Chondrocyte (in vitro differentiated cells): ENCODE results near the gene DERA. TPM values are rescaled to one million over a fixed set of nuclear protein-coding genes. Genes with fewer than 3 reads are reported as not detected.

ENCODE experiments used
- DNase-seq: peaks from one replicate; pipeline ENCODE4 v3.0.0; 2021; ENCODE audit warnings: mixed read lengths, low spot score
- H3K27ac Mint-ChIP-seq: one replicate; pipeline ENCODE4 v1.8.0; 2021; ENCODE audit warnings: mild to moderate bottlenecking, moderate library complexity, mixed read lengths; ENCODE audit not compliant: unreplicated experiment
- H3K27me3 Mint-ChIP-seq: 2 replicates; pipeline ENCODE4 v1.8.0; 2021; ENCODE audit warnings: low read depth, mixed read lengths
- H3K36me3 Mint-ChIP-seq: 2 replicates; pipeline ENCODE4 v1.8.0; 2021; ENCODE audit warnings: low read depth, mixed read lengths
- H3K4me1 Mint-ChIP-seq: 2 replicates; pipeline ENCODE4 v1.8.0; 2021; ENCODE audit warnings: low read depth, mild to moderate bottlenecking, mixed read lengths
- H3K4me3 Mint-ChIP-seq: one replicate; pipeline ENCODE4 v1.8.0; 2021; ENCODE audit warnings: mild to moderate bottlenecking, moderate library complexity, mixed read lengths; ENCODE audit not compliant: unreplicated experiment
- H3K9me3 Mint-ChIP-seq: 2 replicates; pipeline ENCODE4 v1.8.0; 2021; ENCODE audit warnings: low read depth, mixed read lengths
- CTCF ChIP-seq: fragments of 200-600 bp; sonication (generic); IDR thresholded peaks from 2 replicates; pipeline ENCODE4 v1.5.0; 2021; ENCODE audit warnings: antibody characterized with exemption, mild to moderate bottlenecking, moderate library complexity
- total RNA-seq: library from RNA; stranded (reverse); gene quantifications from 3 replicates; pipeline ENCODE4 v1.2.1, GENCODE V29; 2021

DERA gene
- total RNA-seq, 1 donor from 2014 or later = 15.5 TPM

- Mint-ChIP-seq H3K4me3 (no peak overlapping the region), H3K36me3 (peaks cover under 1% of the 10 kb centered on the region), H3K27ac (peak overlapping the region; percentile 34), H3K27me3 (no peaks in the 10 kb centered on the region), H3K4me1 (peaks cover 22% of the 10 kb centered on the region), H3K9me3 (peaks cover under 1% of the 10 kb centered on the region)
- TF ChIP-seq CTCF = peak; percentile 57
- no peak for DNase-seq
These were observed 85.1 kb downstream of the DERA start for GRCh38 chr12:15996254-15996653.

- no peaks in the 10 kb centered on the region for H3K9me3 Mint-ChIP-seq
- H3K27me3 Mint-ChIP-seq = no peaks in the 10 kb centered on the region
- peaks cover 22% of the 10 kb centered on the region for H3K4me1 Mint-ChIP-seq
- DNase-seq = no peak
- TF ChIP-seq CTCF = no peak
- peak overlapping the region; percentile 34 for H3K27ac Mint-ChIP-seq
- H3K4me3 Mint-ChIP-seq = no peak overlapping the region
- no peaks in the 10 kb centered on the region for H3K36me3 Mint-ChIP-seq
These were observed 85.8 kb downstream of the DERA start for GRCh38 chr12:15996948-15997347.

- Mint-ChIP-seq H3K36me3 (no peaks in the 10 kb centered on the region), H3K27me3 (no peaks in the 10 kb centered on the region), H3K9me3 (no peaks in the 10 kb centered on the region), H3K4me1 (peaks cover 26% of the 10 kb centered on the region), H3K4me3 (no peak overlapping the region), H3K27ac (no peak overlapping the region)
- TF ChIP-seq CTCF = no peak
- no peak for DNase-seq
These were observed 86.8 kb downstream of the DERA start for GRCh38 chr12:15997910-15998309.

GRCh38 chr12:16002880-16003279, 91.7 kb downstream of the DERA start:
- no peaks in the 10 kb centered on the region for H3K27me3 Mint-ChIP-seq
- TF ChIP-seq CTCF = no peak
- peaks cover 12% of the 10 kb centered on the region for H3K4me1 Mint-ChIP-seq
- no peaks in the 10 kb centered on the region for H3K9me3 Mint-ChIP-seq
- H3K27ac Mint-ChIP-seq = no peak overlapping the region
- DNase-seq = no peak
- H3K36me3 Mint-ChIP-seq = no peaks in the 10 kb centered on the region
- no peak overlapping the region for H3K4me3 Mint-ChIP-seq

- no peaks in the 10 kb centered on the region for H3K36me3 Mint-ChIP-seq
- no peak overlapping the region for H3K4me3 Mint-ChIP-seq
- TF ChIP-seq CTCF = no peak
- no peaks in the 10 kb centered on the region for H3K27me3 Mint-ChIP-seq
- peaks cover 12% of the 10 kb centered on the region for H3K4me1 Mint-ChIP-seq
- no peak for DNase-seq
- no peak overlapping the region for H3K27ac Mint-ChIP-seq
- H3K9me3 Mint-ChIP-seq = no peaks in the 10 kb centered on the region
These were observed 92.3 kb downstream of the DERA start for GRCh38 chr12:16003460-16003859.
